ENCODE results near the gene SNTG2. TPM values are rescaled to one million over a fixed set of nuclear protein-coding genes. Genes with fewer than 3 reads are reported as not detected.

SNTG2 gene
- total RNA-seq, 1 donor from 2014 or later = 0.47 TPM

DNA sequence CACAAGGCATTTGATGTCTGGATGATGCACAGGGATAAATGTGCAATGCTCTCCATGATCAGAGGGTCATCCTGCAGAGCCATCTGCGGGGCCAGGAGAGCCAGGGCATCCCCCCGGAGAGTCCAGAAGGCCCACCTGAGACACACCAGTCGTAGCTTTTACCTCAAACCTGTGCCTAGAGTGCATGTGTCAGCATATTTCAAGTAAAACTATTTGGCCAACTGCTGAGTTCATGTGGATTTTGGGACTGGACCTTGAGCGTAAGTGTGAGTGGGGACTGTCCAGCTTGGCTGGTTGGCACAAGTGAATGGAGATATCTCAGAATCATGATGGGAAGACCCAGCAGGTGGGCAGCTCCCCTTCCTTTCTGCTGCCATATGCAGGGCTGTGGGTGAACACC is 314.8 kb downstream of the SNTG2 start:
- TF ChIP-seq, protein P1, sequence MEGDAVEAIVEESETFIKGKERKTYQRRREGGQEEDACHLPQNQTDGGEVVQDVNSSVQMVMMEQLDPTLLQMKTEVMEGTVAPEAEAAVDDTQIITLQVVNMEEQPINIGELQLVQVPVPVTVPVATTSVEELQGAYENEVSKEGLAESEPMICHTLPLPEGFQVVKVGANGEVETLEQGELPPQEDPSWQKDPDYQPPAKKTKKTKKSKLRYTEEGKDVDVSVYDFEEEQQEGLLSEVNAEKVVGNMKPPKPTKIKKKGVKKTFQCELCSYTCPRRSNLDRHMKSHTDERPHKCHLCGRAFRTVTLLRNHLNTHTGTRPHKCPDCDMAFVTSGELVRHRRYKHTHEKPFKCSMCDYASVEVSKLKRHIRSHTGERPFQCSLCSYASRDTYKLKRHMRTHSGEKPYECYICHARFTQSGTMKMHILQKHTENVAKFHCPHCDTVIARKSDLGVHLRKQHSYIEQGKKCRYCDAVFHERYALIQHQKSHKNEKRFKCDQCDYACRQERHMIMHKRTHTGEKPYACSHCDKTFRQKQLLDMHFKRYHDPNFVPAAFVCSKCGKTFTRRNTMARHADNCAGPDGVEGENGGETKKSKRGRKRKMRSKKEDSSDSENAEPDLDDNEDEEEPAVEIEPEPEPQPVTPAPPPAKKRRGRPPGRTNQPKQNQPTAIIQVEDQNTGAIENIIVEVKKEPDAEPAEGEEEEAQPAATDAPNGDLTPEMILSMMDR (conservative IDR thresholded peaks at IDR 0.05) = no peak
- no peaks in the 10 kb centered on the region for H3K36me3 Mint-ChIP-seq (ENCODE audit: low read depth)
- no peaks in the 10 kb centered on the region for H3K9me3 Mint-ChIP-seq
- peaks cover 3% of the 10 kb centered on the region for H3K4me1 Mint-ChIP-seq
- peaks cover 6% of the 10 kb centered on the region for H3K27me3 Mint-ChIP-seq (ENCODE audit: low read depth)
- H3K27ac Mint-ChIP-seq (ENCODE audit: unreplicated experiment) = no peak overlapping the region
- DNase-seq (ENCODE audit: low read depth, low spot score) = no peak
- H3K4me3 Mint-ChIP-seq = no peak overlapping the region

DNA sequence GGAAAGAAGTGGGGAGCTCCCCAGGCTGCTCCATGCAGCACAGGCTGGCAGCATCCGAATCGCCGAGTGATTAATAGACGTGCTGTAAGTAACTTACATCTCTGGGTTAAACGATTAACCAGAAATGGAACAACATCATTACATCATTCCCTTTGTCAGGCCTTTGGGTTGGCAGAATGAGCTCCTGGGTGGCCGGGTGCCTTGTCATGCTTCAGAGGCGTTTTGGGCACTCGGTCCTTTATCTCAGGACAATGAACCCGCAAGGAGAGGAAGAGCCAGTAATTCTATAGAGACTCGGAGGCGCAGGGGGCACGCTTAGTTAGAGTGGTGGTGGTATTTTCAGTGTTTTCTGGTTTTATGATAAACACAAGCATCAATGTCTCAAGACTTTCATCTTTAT is 315.7 kb downstream of the SNTG2 start:
- H3K27me3 Mint-ChIP-seq (ENCODE audit: low read depth) = peaks cover 10% of the 10 kb centered on the region
- no peaks in the 10 kb centered on the region for H3K36me3 Mint-ChIP-seq (ENCODE audit: low read depth)
- TF ChIP-seq, protein P1 (conservative IDR thresholded peaks at IDR 0.05) = no peak
- no peaks in the 10 kb centered on the region for H3K9me3 Mint-ChIP-seq
- H3K4me3 Mint-ChIP-seq = no peak overlapping the region
- no peak for DNase-seq (ENCODE audit: low read depth, low spot score)
- no peak overlapping the region for H3K27ac Mint-ChIP-seq (ENCODE audit: unreplicated experiment)
- peaks cover 3% of the 10 kb centered on the region for H3K4me1 Mint-ChIP-seq

DNA sequence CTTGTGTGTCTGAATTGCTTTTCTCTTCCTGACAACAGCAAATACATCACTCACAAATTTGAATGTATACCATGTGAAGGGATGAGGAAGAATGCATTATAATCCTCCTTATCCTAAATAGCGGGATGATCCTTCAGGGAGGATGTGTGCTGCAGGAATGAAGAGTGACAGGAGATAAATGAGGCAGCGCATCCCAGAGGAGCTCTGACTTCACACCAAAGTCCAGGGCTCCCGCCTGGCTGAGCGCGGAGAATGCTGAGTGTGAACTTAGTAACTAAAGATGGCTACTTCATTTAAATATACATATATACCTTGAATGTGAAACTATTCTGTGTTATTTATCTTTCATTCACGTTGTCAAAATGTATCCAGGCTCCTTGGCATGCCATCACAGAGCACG is 317.4 kb downstream of the SNTG2 start:
- Mint-ChIP-seq H3K27ac (ENCODE audit: unreplicated experiment) (no peak overlapping the region), H3K36me3 (ENCODE audit: low read depth) (no peaks in the 10 kb centered on the region), H3K4me1 (peaks cover 3% of the 10 kb centered on the region), H3K9me3 (no peaks in the 10 kb centered on the region), H3K27me3 (ENCODE audit: low read depth) (peaks cover 10% of the 10 kb centered on the region), H3K4me3 (no peak overlapping the region)
- TF ChIP-seq, protein P1 (conservative IDR thresholded peaks at IDR 0.05) = no peak
- DNase-seq (ENCODE audit: low read depth, low spot score) = no peak

DNA sequence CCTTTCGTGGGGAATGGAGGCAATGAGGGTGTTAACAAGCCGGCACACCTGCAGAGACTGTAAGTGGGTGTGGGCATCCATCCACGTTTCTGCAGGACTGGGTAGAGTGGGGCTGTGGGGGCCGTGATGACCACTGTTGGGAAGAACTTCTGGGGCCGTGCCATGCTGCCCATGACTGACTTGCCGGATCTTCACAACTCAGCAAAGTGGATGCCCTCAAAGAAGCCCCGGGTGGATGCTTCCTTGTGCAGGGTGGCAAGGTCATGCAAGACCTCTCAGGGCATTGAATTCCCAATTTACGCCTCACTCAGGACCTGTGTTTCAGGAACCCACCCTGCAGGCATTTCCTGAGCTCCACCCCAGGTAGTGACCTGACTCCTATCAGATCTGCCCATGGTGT is 319.2 kb downstream of the SNTG2 start:
- Mint-ChIP-seq H3K36me3 (ENCODE audit: low read depth) (peaks cover 2% of the 10 kb centered on the region), H3K4me1 (peaks cover 3% of the 10 kb centered on the region), H3K4me3 (no peak overlapping the region), H3K27ac (ENCODE audit: unreplicated experiment) (no peak overlapping the region), H3K9me3 (peaks cover 7% of the 10 kb centered on the region), H3K27me3 (ENCODE audit: low read depth) (peaks cover 12% of the 10 kb centered on the region)
- TF ChIP-seq, protein P1 (conservative IDR thresholded peaks at IDR 0.05) = no peak
- no peak for DNase-seq (ENCODE audit: low read depth, low spot score)

DNA sequence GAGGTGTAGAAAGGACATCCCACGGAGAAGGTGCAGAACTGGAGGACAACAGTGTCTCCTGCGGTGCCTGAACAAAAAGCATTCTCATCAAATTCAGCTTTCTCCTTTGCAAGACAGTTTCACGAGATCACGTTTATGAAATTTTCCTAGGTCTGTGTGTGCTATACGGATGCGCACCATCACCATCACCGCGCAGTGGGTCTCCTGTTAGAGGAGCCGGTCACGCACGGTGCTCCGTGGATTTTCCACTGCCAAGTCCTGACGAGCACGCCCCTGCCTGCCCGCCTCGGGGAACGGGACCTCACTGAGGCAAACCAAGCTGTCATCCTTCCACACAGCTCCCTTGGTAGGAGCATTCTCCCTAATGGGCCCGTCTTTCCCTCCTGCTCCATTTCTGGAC is 322.2 kb downstream of the SNTG2 start:
- H3K9me3 Mint-ChIP-seq = peaks cover 18% of the 10 kb centered on the region
- H3K4me3 Mint-ChIP-seq = no peak overlapping the region
- peaks cover 6% of the 10 kb centered on the region for H3K36me3 Mint-ChIP-seq (ENCODE audit: low read depth)
- H3K4me1 Mint-ChIP-seq = no peaks in the 10 kb centered on the region
- H3K27me3 Mint-ChIP-seq (ENCODE audit: low read depth) = peaks cover 10% of the 10 kb centered on the region
- TF ChIP-seq, protein P1 (conservative IDR thresholded peaks at IDR 0.05) = no peak
- DNase-seq (ENCODE audit: low read depth, low spot score) = no peak
- no peak overlapping the region for H3K27ac Mint-ChIP-seq (ENCODE audit: unreplicated experiment)

DNA sequence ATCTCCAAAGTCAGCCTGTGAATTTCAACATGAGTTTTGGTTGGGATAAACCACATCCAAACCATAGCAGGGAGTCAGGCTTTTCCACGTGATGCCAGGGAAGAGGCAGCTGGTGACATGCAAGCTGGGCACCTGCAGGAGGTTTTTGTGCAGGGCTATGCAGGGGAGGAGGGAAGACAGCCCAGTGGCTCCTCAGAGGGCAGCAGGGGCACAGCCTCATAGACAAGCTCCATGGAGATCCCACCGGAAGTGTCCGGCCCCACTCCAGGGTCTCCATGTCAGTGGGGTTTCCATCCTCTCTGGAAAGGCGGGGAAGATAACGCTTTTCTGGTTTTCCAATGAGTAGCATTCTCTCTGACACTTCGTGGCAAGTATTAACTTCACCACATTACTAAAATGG is 327.0 kb downstream of the SNTG2 start:
- H3K4me3 Mint-ChIP-seq = no peak overlapping the region
- H3K36me3 Mint-ChIP-seq (ENCODE audit: low read depth) = peaks cover 6% of the 10 kb centered on the region
- H3K27ac Mint-ChIP-seq (ENCODE audit: unreplicated experiment) = no peak overlapping the region
- peaks cover 3% of the 10 kb centered on the region for H3K27me3 Mint-ChIP-seq (ENCODE audit: low read depth)
- TF ChIP-seq, protein P1 (conservative IDR thresholded peaks at IDR 0.05) = no peak
- peaks cover 18% of the 10 kb centered on the region for H3K9me3 Mint-ChIP-seq
- H3K4me1 Mint-ChIP-seq = no peaks in the 10 kb centered on the region
- no peak for DNase-seq (ENCODE audit: low read depth, low spot score)
